ENCODE data around the gene ZFPM1.
A peak's percentile ranks its signal among the peaks of the same experiment; 100 is the strongest.

ZFPM1 gene

DNA sequence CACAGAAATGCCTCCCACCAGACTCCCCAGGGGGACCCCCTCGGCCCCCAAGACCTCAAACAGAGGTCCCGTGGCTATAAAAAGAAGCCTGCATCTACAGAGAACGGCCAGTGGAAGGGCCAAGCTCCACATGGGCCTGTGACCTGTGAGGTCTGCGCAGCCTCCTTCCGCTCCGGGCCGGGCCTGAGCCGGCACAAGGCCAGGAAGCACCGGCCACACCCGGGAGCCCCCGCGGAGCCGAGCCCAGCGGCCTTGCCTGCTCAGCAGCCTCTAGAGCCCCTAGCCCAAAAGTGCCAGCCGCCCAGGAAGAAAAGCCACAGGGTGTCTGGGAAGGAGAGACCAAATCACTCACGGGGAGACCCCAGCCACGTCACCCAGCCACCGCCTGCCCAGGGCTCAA is 18.3 kb upstream of the ZFPM1 start:
- no peak for TF ChIP-seq POLR2A (IDR thresholded peaks at IDR 0.05; ENCODE audit: low read depth, low read length)
- no peak for FAIRE-seq
- DNase-seq (ENCODE audit: insufficient read length, low spot score): no peak

DNA sequence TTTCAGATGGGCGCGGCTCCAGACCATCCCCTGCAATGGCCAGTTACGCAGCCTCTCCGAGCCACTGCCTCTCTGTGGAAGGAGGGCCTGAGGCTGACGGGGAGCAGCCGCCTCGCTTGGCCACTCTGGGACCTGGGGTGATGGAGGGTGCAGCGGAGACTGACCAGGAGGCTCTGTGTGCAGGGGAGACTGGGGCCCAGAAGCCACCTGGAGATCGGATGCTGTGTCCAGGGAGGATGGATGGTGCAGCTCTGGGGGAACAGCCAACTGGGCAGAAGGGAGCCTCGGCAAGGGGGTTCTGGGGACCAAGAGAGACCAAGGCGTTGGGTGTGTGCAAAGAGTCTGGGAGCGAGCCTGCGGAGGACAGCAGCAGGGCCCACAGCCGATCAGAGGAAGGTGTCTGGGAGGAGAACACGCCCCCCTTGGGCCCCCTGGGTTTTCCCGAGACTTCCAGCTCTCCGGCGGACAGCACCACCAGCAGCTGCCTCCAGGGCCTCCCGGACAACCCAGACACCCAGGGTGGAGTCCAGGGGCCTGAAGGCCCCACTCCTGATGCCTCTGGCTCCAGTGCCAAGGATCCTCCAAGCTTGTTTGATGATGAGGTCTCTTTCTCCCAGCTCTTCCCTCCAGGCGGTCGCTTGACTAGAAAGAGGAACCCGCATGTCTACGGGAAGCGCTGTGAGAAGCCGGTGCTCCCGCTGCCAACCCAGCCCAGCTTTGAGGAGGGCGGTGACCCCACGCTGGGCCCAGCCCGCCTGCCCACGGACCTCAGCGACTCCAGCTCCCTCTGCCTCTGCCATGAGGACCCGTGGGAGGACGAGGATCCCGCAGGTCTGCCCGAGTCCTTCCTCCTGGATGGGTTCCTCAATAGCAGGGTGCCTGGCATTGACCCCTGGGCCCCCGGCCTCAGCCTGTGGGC is 17.4 kb upstream of the ZFPM1 start:
- no peak for TF ChIP-seq POLR2A (IDR thresholded peaks at IDR 0.05; ENCODE audit: low read depth, low read length)
- no peak for FAIRE-seq

DNA sequence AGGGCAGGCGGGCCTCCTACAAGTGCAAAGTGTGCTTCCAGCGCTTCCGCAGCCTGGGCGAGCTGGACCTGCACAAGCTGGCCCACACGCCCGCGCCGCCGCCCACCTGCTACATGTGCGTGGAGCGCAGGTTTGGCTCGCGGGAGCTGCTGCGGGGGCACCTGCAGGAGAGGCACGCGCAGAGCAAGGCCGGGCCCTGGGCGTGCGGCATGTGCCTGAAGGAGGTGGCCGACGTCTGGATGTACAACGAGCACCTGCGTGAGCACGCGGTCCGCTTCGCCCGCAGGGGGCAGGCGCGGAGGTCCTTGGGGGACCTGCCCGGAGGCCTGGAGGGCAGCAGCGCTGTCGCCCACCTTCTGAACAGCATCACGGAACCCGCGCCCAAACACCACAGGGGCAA is 16.3 kb upstream of the ZFPM1 start:
- DNase-seq (ENCODE audit: insufficient read length, low spot score) (no peak), FAIRE-seq (no peak)
- no peak for TF ChIP-seq POLR2A (IDR thresholded peaks at IDR 0.05; ENCODE audit: low read depth, low read length)

More for the DNA sequence above, 17.4 kb upstream of the ZFPM1 start:
- DNase-seq (ENCODE audit: insufficient read length, low spot score): no peak

DNA sequence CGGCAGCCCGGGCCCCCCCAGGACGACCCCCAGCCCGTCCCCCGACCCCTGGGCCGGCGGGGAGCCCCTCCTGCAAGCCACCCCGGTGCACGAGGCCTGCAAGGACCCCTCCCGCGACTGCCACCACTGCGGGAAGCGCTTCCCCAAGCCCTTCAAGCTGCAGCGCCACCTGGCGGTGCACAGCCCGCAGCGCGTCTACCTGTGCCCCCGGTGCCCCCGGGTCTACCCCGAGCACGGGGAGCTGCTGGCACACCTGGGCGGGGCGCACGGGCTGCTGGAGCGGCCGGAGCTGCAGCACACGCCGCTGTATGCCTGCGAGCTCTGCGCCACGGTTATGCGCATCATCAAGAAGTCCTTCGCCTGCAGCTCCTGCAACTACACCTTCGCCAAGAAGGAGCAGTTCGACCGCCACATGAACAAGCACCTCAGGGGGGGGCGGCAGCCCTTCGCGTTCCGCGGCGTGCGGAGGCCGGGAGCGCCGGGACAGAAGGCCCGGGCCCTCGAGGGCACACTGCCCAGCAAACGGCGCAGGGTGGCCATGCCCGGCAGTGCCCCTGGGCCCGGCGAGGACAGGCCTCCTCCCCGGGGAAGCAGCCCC is 15.6 kb upstream of the ZFPM1 start:
- FAIRE-seq: no peak
- no peak for DNase-seq (ENCODE audit: insufficient read length, low spot score)
- no peak for TF ChIP-seq POLR2A (IDR thresholded peaks at IDR 0.05; ENCODE audit: low read depth, low read length)

DNA sequence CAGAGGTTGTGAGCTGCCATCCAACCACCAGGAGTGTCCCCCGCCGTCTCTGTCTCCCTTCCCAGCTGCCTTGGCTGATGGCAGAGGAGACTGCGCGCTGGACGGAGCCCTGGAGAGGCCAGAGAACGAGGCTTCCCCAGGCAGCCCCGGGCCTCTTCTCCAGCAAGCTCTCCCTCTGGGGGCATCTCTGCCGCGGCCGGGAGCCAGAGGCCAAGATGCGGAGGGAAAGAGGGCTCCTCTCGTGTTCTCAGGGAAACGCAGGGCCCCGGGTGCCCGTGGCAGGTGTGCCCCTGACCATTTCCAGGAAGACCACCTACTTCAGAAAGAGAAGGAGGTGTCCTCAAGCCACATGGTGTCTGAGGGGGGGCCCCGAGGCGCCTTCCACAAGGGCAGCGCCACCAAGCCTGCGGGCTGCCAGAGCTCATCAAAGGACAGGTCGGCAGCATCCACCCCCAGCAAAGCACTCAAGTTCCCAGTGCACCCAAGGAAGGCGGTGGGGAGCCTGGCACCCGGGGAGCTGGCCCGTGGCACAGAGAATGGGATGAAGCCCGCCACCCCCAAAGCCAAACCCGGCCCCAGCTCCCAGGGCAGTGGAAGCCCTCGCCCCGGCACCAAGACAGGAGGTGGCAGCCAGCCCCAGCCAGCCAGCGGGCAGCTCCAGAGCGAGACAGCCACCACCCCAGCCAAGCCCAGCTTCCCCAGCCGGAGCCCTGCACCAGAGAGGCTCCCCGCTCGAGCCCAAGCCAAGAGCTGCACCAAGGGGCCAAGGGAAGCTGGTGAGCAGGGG is 14.8 kb upstream of the ZFPM1 start:
- no peak for FAIRE-seq
- no peak for TF ChIP-seq POLR2A (IDR thresholded peaks at IDR 0.05; ENCODE audit: low read depth, low read length)
- no peak for DNase-seq (ENCODE audit: insufficient read length, low spot score)

DNA sequence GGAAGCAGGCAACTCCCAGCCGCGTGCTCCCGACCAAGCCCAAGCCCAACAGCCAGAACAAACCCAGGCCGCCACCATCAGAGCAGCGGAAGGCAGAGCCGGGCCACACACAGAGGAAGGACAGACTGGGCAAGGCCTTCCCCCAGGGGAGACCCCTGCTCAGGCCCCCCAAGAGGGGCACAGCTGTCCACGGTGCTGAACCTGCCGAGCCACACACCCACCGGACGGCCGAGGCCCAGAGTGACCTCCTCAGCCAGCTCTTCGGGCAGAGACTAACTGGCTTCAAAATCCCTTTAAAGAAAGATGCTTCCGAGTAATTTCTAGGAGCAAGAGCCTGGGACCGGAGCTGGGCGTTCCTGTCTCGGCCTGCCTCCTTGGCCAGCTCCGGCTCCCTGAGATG is 14.1 kb upstream of the ZFPM1 start:
- DNase-seq (ENCODE audit: insufficient read length, low spot score) (no peak), FAIRE-seq (no peak)
- TF ChIP-seq POLR2A (IDR thresholded peaks at IDR 0.05; ENCODE audit: low read depth, low read length): no peak

DNA sequence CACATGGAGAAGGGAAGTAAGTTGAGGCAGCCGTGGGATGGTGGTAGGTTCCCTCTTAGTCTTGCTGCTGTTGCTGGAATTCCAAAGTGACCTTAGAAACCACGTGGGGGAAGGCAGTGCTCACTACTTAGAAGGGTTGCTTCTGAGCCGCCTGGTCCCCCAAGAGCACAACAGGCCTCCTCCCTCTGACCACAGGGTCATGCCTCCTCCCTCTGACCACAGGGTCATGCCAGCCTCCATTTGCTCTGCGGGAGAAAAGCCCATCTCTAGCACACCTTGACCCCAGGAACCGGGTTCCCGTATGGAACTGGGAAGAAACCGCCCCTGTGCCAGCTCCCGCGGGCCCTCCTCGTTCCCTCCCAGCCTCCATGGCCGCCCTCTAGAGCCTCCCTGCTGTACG is 13.4 kb upstream of the ZFPM1 start:
- FAIRE-seq (no peak), DNase-seq (ENCODE audit: insufficient read length, low spot score) (no peak)
- no peak for TF ChIP-seq POLR2A (IDR thresholded peaks at IDR 0.05; ENCODE audit: low read depth, low read length)

DNA sequence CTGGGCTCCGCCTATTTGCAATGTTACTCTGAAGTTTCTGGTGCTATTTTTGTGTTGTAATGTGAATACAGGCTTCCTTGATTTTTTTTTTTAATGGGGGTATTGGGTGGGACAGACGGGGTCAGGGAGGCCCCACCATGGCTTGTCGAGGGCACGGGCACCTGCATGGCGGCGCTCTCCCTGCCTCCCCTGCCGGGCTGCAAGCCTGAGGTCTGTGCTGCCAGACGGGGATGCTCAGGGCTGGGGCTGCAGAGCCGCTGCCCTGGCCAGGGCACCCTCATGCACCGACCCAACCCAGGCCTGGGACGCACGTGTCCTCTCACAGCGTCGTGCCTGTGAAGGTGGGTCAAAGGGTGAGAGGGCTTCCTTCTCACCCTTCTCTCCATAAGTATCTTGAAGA is 13.0 kb upstream of the ZFPM1 start:
- no peak for FAIRE-seq
- TF ChIP-seq POLR2A (IDR thresholded peaks at IDR 0.05; ENCODE audit: low read depth, low read length): no peak
- DNase-seq (ENCODE audit: insufficient read length, low spot score): no peak

DNA sequence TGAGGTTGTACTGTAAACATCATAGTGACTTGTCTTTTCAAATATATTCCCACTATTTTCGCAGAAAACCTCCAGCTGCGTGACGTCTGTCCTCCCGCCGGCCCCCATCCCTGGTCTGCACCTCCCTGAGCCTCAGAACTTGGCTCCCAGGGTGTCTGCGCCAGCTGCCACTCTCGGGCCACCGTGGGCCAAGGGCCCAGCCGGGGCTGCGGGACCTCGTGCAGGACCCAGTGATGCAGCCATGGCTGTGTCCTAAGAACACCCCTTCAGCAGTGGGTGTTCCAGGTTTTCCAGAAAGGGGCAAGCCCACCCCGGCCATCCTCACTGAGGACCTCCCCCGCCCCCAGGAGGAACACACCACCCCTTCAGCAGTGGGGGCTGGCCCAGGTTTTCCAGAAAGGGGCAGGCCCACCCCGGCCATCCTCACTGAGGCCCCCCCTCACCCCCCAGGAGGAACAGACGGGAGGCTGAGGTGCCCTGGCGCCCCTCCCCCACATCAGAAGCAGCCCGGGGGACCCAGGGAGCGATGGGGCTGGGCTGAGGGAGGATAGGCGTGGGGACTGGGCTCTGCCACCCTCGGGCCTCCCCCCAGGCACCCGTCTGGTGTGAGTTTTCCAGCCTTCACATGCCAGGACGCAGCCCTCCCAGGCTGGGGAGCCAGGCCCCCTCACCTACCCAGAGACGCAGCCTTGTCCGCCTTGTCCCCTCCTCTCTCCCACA is 12.2 kb upstream of the ZFPM1 start:
- no peak for TF ChIP-seq POLR2A (IDR thresholded peaks at IDR 0.05; ENCODE audit: low read depth, low read length)
- no peak for FAIRE-seq
- no peak for DNase-seq (ENCODE audit: insufficient read length, low spot score)

DNA sequence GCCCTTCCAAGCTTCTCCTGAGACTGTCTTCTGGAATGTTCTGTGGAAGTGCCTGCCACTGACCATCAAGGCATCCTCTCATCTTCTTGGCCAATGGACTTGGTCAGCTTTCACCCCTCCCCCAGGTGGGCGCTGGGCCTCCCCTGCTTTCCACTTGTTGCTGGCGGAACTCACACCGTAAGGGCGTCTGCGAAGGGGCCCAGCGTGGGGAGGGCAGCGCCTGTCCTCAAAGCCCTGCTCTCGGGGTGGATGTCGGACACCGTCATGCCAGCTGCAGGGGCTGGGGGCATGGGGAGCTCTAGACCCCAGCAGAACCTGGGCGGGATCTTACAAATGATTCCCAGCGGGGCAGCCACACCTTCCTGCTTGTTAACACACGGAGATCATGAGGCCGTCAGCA is 11.6 kb upstream of the ZFPM1 start:
- no peak for FAIRE-seq
- no peak for TF ChIP-seq POLR2A (IDR thresholded peaks at IDR 0.05; ENCODE audit: low read depth, low read length)
- DNase-seq (ENCODE audit: insufficient read length, low spot score): no peak

DNA sequence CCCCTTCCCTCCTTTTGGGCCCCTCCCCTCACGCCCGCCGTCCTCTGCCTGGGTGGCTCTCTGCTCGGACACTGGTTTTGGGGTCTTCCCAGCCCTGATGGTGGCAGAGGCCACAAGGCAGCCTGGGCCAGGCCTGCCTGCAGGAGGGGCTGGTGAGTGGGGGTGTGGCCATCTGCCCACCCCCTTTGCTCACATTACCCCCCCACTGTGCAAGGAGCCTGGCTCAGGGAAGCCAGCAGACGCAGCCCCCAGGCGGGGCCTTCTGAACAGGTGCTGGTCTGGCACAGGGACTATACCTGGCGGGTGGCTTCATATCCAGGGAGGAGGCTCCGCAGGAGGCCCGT is 10.7 kb upstream of the ZFPM1 start:
- FAIRE-seq (no peak), DNase-seq (ENCODE audit: insufficient read length, low spot score) (no peak)
- TF ChIP-seq POLR2A (IDR thresholded peaks at IDR 0.05; ENCODE audit: low read depth, low read length): no peak

DNA sequence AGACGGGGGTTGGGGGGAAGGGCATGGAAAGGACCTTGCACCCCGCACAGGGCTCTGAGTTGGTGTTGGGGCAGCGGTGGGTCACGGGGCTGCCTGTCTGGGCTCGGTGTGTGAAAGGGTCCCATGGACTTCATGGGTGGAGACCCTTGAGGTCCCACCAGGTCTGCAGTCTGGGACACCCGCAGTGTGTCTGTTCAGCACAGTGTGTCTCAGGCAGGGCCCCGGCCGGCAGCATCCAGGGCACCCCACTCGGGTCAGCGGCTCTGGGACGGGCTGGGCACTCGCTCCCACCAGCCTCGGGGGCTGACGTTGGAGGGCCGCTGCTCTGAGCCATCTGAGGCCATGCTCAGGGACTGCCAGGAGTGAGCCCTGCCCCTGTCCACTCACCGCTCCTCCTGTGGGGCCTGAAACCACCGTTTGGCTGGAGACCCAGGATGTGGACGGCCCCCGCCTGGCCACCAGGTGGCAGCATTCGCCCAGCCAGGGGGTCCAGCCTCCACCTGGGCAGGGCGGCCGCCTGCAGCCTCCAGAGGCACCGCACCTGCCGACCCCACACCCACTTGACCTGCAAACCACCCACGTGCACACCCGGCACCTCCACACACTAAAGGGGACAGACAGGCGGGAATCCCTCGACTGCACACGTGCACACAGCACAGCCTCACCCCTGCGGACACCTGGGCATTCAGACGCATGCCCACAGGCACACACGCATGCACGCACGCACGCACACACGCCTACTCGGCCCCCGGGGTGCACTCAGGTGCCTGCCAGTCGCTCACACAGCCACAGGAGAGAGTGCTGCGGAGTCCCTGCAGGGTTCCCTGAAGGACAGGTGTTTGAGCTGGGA is 10.1 kb upstream of the ZFPM1 start:
- peak; percentile 95 for DNase-seq (ENCODE audit: insufficient read length, low spot score)
- no peak for FAIRE-seq
- no peak for TF ChIP-seq POLR2A (IDR thresholded peaks at IDR 0.05; ENCODE audit: low read depth, low read length)
